OCI-LY1 (cell line): ENCODE results near the gene PARD3B.

Experiments used
- H2AFZ ChIP-seq: fragments of 200-600 bp; sonication (generic), shearing (Covaris generic); 2 replicates; pipeline ENCODE4 v1.6.0; 2014; ENCODE audit warnings: antibody characterized with exemption, mild to moderate bottlenecking, low read length
- H3F3A ChIP-seq: fragments of 200-600 bp; sonication (generic), shearing (Covaris generic); 2 replicates; pipeline ENCODE4 v1.6.0; 2014; ENCODE audit warnings: mild to moderate bottlenecking, antibody characterized with exemption, low read length, moderate library complexity; ENCODE audit not compliant: insufficient read depth
- H3K27ac ChIP-seq: fragments of 200-600 bp; sonication (generic); 2 replicates; pipeline ENCODE4 v1.5.1; 2014; ENCODE audit warnings: low read length, mixed run types, mild to moderate bottlenecking, low read depth; ENCODE audit not compliant: poor library complexity, severe bottlenecking
- H3K27me3 ChIP-seq: fragments of 200-600 bp; sonication (generic); 2 replicates; pipeline ENCODE4 v1.6.0; 2014; ENCODE audit warnings: antibody characterized with exemption, mild to moderate bottlenecking, low read length, moderate library complexity; ENCODE audit not compliant: insufficient read depth
- H3K36me3 ChIP-seq: fragments of 200-600 bp; sonication (generic); 2 replicates; pipeline ENCODE4 v1.6.1; 2014; ENCODE audit warnings: mild to moderate bottlenecking, antibody characterized with exemption, low read length, moderate library complexity, mixed read lengths; ENCODE audit not compliant: insufficient read depth
- H3K4me1 ChIP-seq: fragments of 200-600 bp; sonication (generic); 2 replicates; pipeline ENCODE4 v1.5.1; 2014; ENCODE audit warnings: mild to moderate bottlenecking, low read length, moderate library complexity; ENCODE audit not compliant: insufficient read depth, severe bottlenecking
- H3K4me2 ChIP-seq: fragments of 200-600 bp; sonication (generic), shearing (Covaris generic); 2 replicates; pipeline ENCODE4 v1.6.1; 2014; ENCODE audit warnings: low read length
- H3K4me3 ChIP-seq: fragments of 200-600 bp; sonication (generic); 2 replicates; pipeline ENCODE4 v1.5.1; 2014; ENCODE audit warnings: low read length, low read depth, mild to moderate bottlenecking, mixed read lengths; ENCODE audit not compliant: poor library complexity, severe bottlenecking
- H3K79me2 ChIP-seq: fragments of 200-600 bp; shearing (Covaris generic); 2 replicates; pipeline ENCODE4 v1.6.1; 2016; ENCODE audit warnings: mixed run types, low read length, mixed read lengths; ENCODE audit not compliant: insufficient read depth
- H3K9ac ChIP-seq: fragments of 200-600 bp; sonication (generic), shearing (Covaris generic); 2 replicates; pipeline ENCODE4 v1.6.1; 2014; ENCODE audit warnings: mild to moderate bottlenecking, low read length, mixed read lengths
- H3K9me2 ChIP-seq: fragments of 200-600 bp; sonication (generic), shearing (Covaris generic); 2 replicates; pipeline ENCODE4 v1.6.1; 2014; ENCODE audit warnings: low read depth, mild to moderate bottlenecking, low read length, mixed read lengths
- H3K9me3 ChIP-seq: fragments of 200-600 bp; shearing (Covaris generic); 2 replicates; pipeline ENCODE4 v1.6.1; 2014; ENCODE audit warnings: low read length, mixed read lengths
- H4K20me1 ChIP-seq: fragments of 200-600 bp; sonication (generic), shearing (Covaris generic); 2 replicates; pipeline ENCODE4 v1.6.0; 2016; ENCODE audit warnings: mild to moderate bottlenecking, low read length; ENCODE audit not compliant: insufficient read depth
- CTCF ChIP-seq: fragments of 200-600 bp; sonication (generic), shearing (Covaris generic); IDR thresholded peaks from 2 replicates; pipeline ENCODE4 v1.5.1; 2017; ENCODE audit warnings: mild to moderate bottlenecking, antibody characterized with exemption, low read length, moderate library complexity, mixed read lengths
- EZH2 ChIP-seq: fragments of 200-600 bp; sonication (generic), shearing (Covaris generic); IDR thresholded peaks from 2 replicates; pipeline ENCODE4 v1.8.0; 2017; ENCODE audit warnings: borderline replicate concordance, mixed run types, mild to moderate bottlenecking, antibody characterized with exemption, low read length, moderate library complexity, mixed read lengths

The PARD3B gene

GRCh38 chr2:205405194-205405593 lies 859.9 kb downstream of the PARD3B start:
- Histone ChIP-seq H3K4me3 (no peak overlapping the region), H3K9ac (no peak overlapping the region), H2AFZ (no peak overlapping the region), H3K9me2 (no peaks in the 10 kb centered on the region), H3K4me2 (no peak overlapping the region), H3K79me2 (no peaks in the 10 kb centered on the region), H3F3A (no peaks in the 10 kb centered on the region), H3K4me1 (no peaks in the 10 kb centered on the region), H4K20me1 (no peaks in the 10 kb centered on the region), H3K27me3 (no peaks in the 10 kb centered on the region), H3K27ac (no peak overlapping the region), H3K9me3 (no peaks in the 10 kb centered on the region), H3K36me3 (no peaks in the 10 kb centered on the region)
- TF ChIP-seq EZH2 (no peak), CTCF (no peak)

- no peaks in the 10 kb centered on the region for H3K79me2 ChIP-seq
- no peak overlapping the region for H3K27ac ChIP-seq
- no peak overlapping the region for H3K4me3 ChIP-seq
- TF ChIP-seq CTCF (no peak), EZH2 (no peak)
- no peaks in the 10 kb centered on the region for H3K9me2 ChIP-seq
- no peak overlapping the region for H3K9ac ChIP-seq
- H3K36me3 ChIP-seq = no peaks in the 10 kb centered on the region
- H3K27me3 ChIP-seq = no peaks in the 10 kb centered on the region
- H3F3A ChIP-seq = no peaks in the 10 kb centered on the region
- H3K9me3 ChIP-seq = no peaks in the 10 kb centered on the region
- no peaks in the 10 kb centered on the region for H4K20me1 ChIP-seq
- H2AFZ ChIP-seq = no peak overlapping the region
- no peaks in the 10 kb centered on the region for H3K4me1 ChIP-seq
- H3K4me2 ChIP-seq = no peak overlapping the region
Measured at GRCh38 chr2:205405752-205406151, 860.5 kb downstream of the PARD3B start.

GRCh38 chr2:205407984-205408383 lies 862.7 kb downstream of the PARD3B start:
- no peaks in the 10 kb centered on the region for H3K9me3 ChIP-seq
- no peaks in the 10 kb centered on the region for H3K9me2 ChIP-seq
- no peak for TF ChIP-seq CTCF
- no peak for TF ChIP-seq EZH2
- no peak overlapping the region for H3K4me2 ChIP-seq
- no peak overlapping the region for H2AFZ ChIP-seq
- no peaks in the 10 kb centered on the region for H4K20me1 ChIP-seq
- no peak overlapping the region for H3K27ac ChIP-seq
- H3K4me1 ChIP-seq = no peaks in the 10 kb centered on the region
- no peak overlapping the region for H3K4me3 ChIP-seq
- no peaks in the 10 kb centered on the region for H3K79me2 ChIP-seq
- H3F3A ChIP-seq = no peaks in the 10 kb centered on the region
- no peak overlapping the region for H3K9ac ChIP-seq
- no peaks in the 10 kb centered on the region for H3K36me3 ChIP-seq
- no peaks in the 10 kb centered on the region for H3K27me3 ChIP-seq
